ENCODE results near the gene ANKRD53.

ANKRD53 gene

GRCh38 chr2:70946832-70947442 lies 31.5 kb upstream of the ANKRD53 start:
- no peaks in the 10 kb centered on the region for H3K79me2 ChIP-seq (ENCODE audit: insufficient read depth, low read length)
- no peaks in the 10 kb centered on the region for H3K9me3 ChIP-seq (ENCODE audit: insufficient read depth, low read depth, low read length)
- H3K27me3 ChIP-seq (ENCODE audit: insufficient read depth, low read length, poor library complexity, severe bottlenecking), result no peaks in the 10 kb centered on the region
- H2AFZ ChIP-seq (ENCODE audit: low read length), result peak overlapping the region; percentile 85
- H3K9me2 ChIP-seq (replicated peaks; ENCODE audit: low read depth, low read length), result no peaks in the 10 kb centered on the region
- peak overlapping the region; percentile 68 for H3K9ac ChIP-seq (ENCODE audit: low read depth, low read length, poor library complexity, severe bottlenecking)
- peak overlapping the region; percentile 91 for H3K4me2 ChIP-seq (ENCODE audit: low read depth, low read length, poor library complexity, severe bottlenecking)
- H3K4me1 ChIP-seq (ENCODE audit: insufficient read depth, low read length, poor library complexity, severe bottlenecking), result peaks cover 22% of the 10 kb centered on the region
- TF ChIP-seq CTCF (conservative IDR thresholded peaks at IDR 0.05; ENCODE audit: low read length), result peak; percentile 96
- no peak for TF ChIP-seq EZH2phosphoT487 (IDR thresholded peaks at IDR 0.05; ENCODE audit: borderline replicate concordance)
- peak overlapping the region; percentile 73 for H3K4me3 ChIP-seq (ENCODE audit: low read length, poor library complexity, severe bottlenecking)
- no peaks in the 10 kb centered on the region for H3K36me3 ChIP-seq (ENCODE audit: insufficient read depth, low read length)
- no peaks in the 10 kb centered on the region for H4K20me1 ChIP-seq (ENCODE audit: insufficient read depth, low read length, poor library complexity, severe bottlenecking)
- H3F3A ChIP-seq (ENCODE audit: low read depth), result no peaks in the 10 kb centered on the region

GRCh38 chr2:70947556-70948184 lies 30.8 kb upstream of the ANKRD53 start:
- Histone ChIP-seq H2AFZ (ENCODE audit: low read length) (peak overlapping the region; percentile 85), H4K20me1 (ENCODE audit: insufficient read depth, low read length, poor library complexity, severe bottlenecking) (no peaks in the 10 kb centered on the region), H3K9me3 (ENCODE audit: insufficient read depth, low read depth, low read length) (no peaks in the 10 kb centered on the region), H3K9ac (ENCODE audit: low read depth, low read length, poor library complexity, severe bottlenecking) (peak overlapping the region; percentile 68), H3K4me1 (ENCODE audit: insufficient read depth, low read length, poor library complexity, severe bottlenecking) (peaks cover 22% of the 10 kb centered on the region), H3K4me3 (ENCODE audit: low read length, poor library complexity, severe bottlenecking) (peak overlapping the region; percentile 73), H3K79me2 (ENCODE audit: insufficient read depth, low read length) (no peaks in the 10 kb centered on the region), H3K27me3 (ENCODE audit: insufficient read depth, low read length, poor library complexity, severe bottlenecking) (no peaks in the 10 kb centered on the region), H3K9me2 (replicated peaks; ENCODE audit: low read depth, low read length) (no peaks in the 10 kb centered on the region), H3K36me3 (ENCODE audit: insufficient read depth, low read length) (no peaks in the 10 kb centered on the region), H3F3A (ENCODE audit: low read depth) (no peaks in the 10 kb centered on the region), H3K4me2 (ENCODE audit: low read depth, low read length, poor library complexity, severe bottlenecking) (peak overlapping the region; percentile 91)
- TF ChIP-seq CTCF (conservative IDR thresholded peaks at IDR 0.05; ENCODE audit: low read length) (no peak), EZH2phosphoT487 (IDR thresholded peaks at IDR 0.05; ENCODE audit: borderline replicate concordance) (no peak)

- Histone ChIP-seq H3K4me2 (ENCODE audit: low read depth, low read length, poor library complexity, severe bottlenecking) (peak overlapping the region; percentile 91), H3K9me2 (replicated peaks; ENCODE audit: low read depth, low read length) (no peaks in the 10 kb centered on the region), H3K9ac (ENCODE audit: low read depth, low read length, poor library complexity, severe bottlenecking) (peak overlapping the region; percentile 68), H3K4me3 (ENCODE audit: low read length, poor library complexity, severe bottlenecking) (peak overlapping the region; percentile 73), H3K9me3 (ENCODE audit: insufficient read depth, low read depth, low read length) (no peaks in the 10 kb centered on the region), H2AFZ (ENCODE audit: low read length) (peak overlapping the region; percentile 85), H3K79me2 (ENCODE audit: insufficient read depth, low read length) (no peaks in the 10 kb centered on the region), H3K27me3 (ENCODE audit: insufficient read depth, low read length, poor library complexity, severe bottlenecking) (no peaks in the 10 kb centered on the region), H3F3A (ENCODE audit: low read depth) (no peaks in the 10 kb centered on the region), H3K4me1 (ENCODE audit: insufficient read depth, low read length, poor library complexity, severe bottlenecking) (peaks cover 22% of the 10 kb centered on the region), H4K20me1 (ENCODE audit: insufficient read depth, low read length, poor library complexity, severe bottlenecking) (no peaks in the 10 kb centered on the region), H3K36me3 (ENCODE audit: insufficient read depth, low read length) (no peaks in the 10 kb centered on the region)
- TF ChIP-seq EZH2phosphoT487 (IDR thresholded peaks at IDR 0.05; ENCODE audit: borderline replicate concordance) (no peak), CTCF (conservative IDR thresholded peaks at IDR 0.05; ENCODE audit: low read length) (peak; percentile 80)
Observed at GRCh38 chr2:70948337-70949003, 30.0 kb upstream of the ANKRD53 start.

All from Loucy (cell line).